ENCODE data around the gene NDUFA5.
"Not testable (repeated sequence)": the region's sequence is repeated elsewhere in the genome, so short reads cannot be mapped to it uniquely, and the experiment has no call there.

The NDUFA5 gene

GRCh38 chr7:123555484-123555883 is 2.1 kb downstream of the NDUFA5 start:
- no peak overlapping the region for H3K27ac Mint-ChIP-seq
- H3K36me3 Mint-ChIP-seq (ENCODE audit: low read depth) = peaks cover 23% of the 10 kb centered on the region
- no peak overlapping the region for H3K4me3 Mint-ChIP-seq
- H3K9me3 Mint-ChIP-seq = no peaks in the 10 kb centered on the region
- no peaks in the 10 kb centered on the region for H3K27me3 Mint-ChIP-seq (ENCODE audit: low read depth)
- TF ChIP-seq CTCF (IDR thresholded peaks at IDR 0.05; ENCODE audit: unreplicated experiment in 3 of 3) = no peak
- H3K4me1 Mint-ChIP-seq = peaks cover 10% of the 10 kb centered on the region

GRCh38 chr7:123553159-123553558 is 4.5 kb downstream of the NDUFA5 start:
- Mint-ChIP-seq H3K27me3 (ENCODE audit: low read depth) (no peaks in the 10 kb centered on the region), H3K27ac (no peak overlapping the region), H3K36me3 (ENCODE audit: low read depth) (peaks cover 43% of the 10 kb centered on the region), H3K9me3 (no peaks in the 10 kb centered on the region), H3K4me3 (peak overlapping the region; percentile 9 to 27 (median 26)), H3K4me1 (peaks cover 10% of the 10 kb centered on the region)
- no peak for TF ChIP-seq CTCF (IDR thresholded peaks at IDR 0.05; ENCODE audit: unreplicated experiment in 3 of 3)

- Mint-ChIP-seq H3K27ac (no peak overlapping the region), H3K9me3 (no peaks in the 10 kb centered on the region), H3K27me3 (ENCODE audit: low read depth) (no peaks in the 10 kb centered on the region), H3K4me1 (peaks cover 10% of the 10 kb centered on the region), H3K4me3 (no peak overlapping the region), H3K36me3 (ENCODE audit: low read depth) (peaks cover 45% of the 10 kb centered on the region)
- no peak for TF ChIP-seq CTCF (IDR thresholded peaks at IDR 0.05; ENCODE audit: unreplicated experiment in 3 of 3)
Measured at GRCh38 chr7:123552641-123553040, 5.0 kb downstream of the NDUFA5 start.

- H3K27me3 Mint-ChIP-seq (ENCODE audit: low read depth); H3K27ac Mint-ChIP-seq; H3K9me3 Mint-ChIP-seq; H3K4me3 Mint-ChIP-seq; H3K4me1 Mint-ChIP-seq: not testable (repeated sequence)
- peaks cover 49% of the 10 kb centered on the region for H3K36me3 Mint-ChIP-seq (ENCODE audit: low read depth)
Measured at GRCh38 chr7:123552134-123552533, 5.5 kb downstream of the NDUFA5 start.

GRCh38 chr7:123548406-123548805 is 9.2 kb downstream of the NDUFA5 start:
- no peak for TF ChIP-seq CTCF (IDR thresholded peaks at IDR 0.05; ENCODE audit: unreplicated experiment in 3 of 3)
- Mint-ChIP-seq H3K36me3 (ENCODE audit: low read depth) (peaks cover 45% of the 10 kb centered on the region), H3K4me3 (no peak overlapping the region), H3K27me3 (ENCODE audit: low read depth) (no peaks in the 10 kb centered on the region), H3K4me1 (peaks cover 6% of the 10 kb centered on the region), H3K9me3 (no peaks in the 10 kb centered on the region), H3K27ac (no peak overlapping the region)

- no peak for TF ChIP-seq CTCF (IDR thresholded peaks at IDR 0.05; ENCODE audit: unreplicated experiment in 3 of 3)
- Mint-ChIP-seq H3K27me3 (ENCODE audit: low read depth) (no peaks in the 10 kb centered on the region), H3K27ac (no peak overlapping the region), H3K9me3 (no peaks in the 10 kb centered on the region), H3K4me1 (peaks cover 9% of the 10 kb centered on the region), H3K4me3 (no peak overlapping the region), H3K36me3 (ENCODE audit: low read depth) (peaks cover 10% of the 10 kb centered on the region)
Measured at GRCh38 chr7:123539871-123540270, 17.7 kb downstream of the NDUFA5 start.

All from nephron (organoid).